Measurements from ENCODE around the gene CD28.
"Not testable (repeated sequence)": the region's sequence is repeated elsewhere in the genome, so short reads cannot be mapped to it uniquely, and the experiment has no call there.

Gene CD28

GRCh38 chr2:203784710-203785270 lies 78.4 kb downstream of the CD28 start:
- not testable (repeated sequence) for DNase-seq (ENCODE audit: low read depth in 2 of 2)

- DNase-seq (ENCODE audit: low read depth in 2 of 2) = not testable (repeated sequence)
Measured at GRCh38 chr2:203785391-203786110, 79.1 kb downstream of the CD28 start.

GRCh38 chr2:203786549-203787351 lies 80.3 kb downstream of the CD28 start:
- peak; percentile 75 to 76 for DNase-seq (ENCODE audit: low read depth in 2 of 2)

GRCh38 chr2:203787979-203788378 lies 81.5 kb downstream of the CD28 start:
- no peak for DNase-seq (ENCODE audit: low read depth in 2 of 2)

Data from fibroblast of skin of left quadriceps (primary cell).